Brain microvascular endothelial cell (primary cell): ENCODE data around the gene HIPK4.
A peak's percentile ranks its signal among the peaks of the same experiment; 100 is the strongest.
"Not testable (repeated sequence)": the region's sequence is repeated elsewhere in the genome, so short reads cannot be mapped to it uniquely, and the experiment has no call there.

Source experiments
- DNase-seq: peaks from one replicate; pipeline ENCODE4 v3.0.0-alpha.2; 2020
- H3K27ac ChIP-seq: fragments of 250-450 bp; sonication (Bioruptor Pico); 2 replicates; pipeline ENCODE4 v1.5.1; 2020; ENCODE audit warnings: mild to moderate bottlenecking, moderate library complexity
- H3K27me3 ChIP-seq: fragments of 250-450 bp; sonication (Bioruptor Pico); replicated peaks from 2 replicates; pipeline ENCODE4 v1.5.1; 2020; ENCODE audit warnings: mild to moderate bottlenecking
- H3K36me3 ChIP-seq: fragments of 250-450 bp; sonication (Bioruptor Pico); replicated peaks from 2 replicates; pipeline ENCODE4 v1.5.1; 2020; ENCODE audit warnings: mild to moderate bottlenecking
- H3K4me3 ChIP-seq: 2 replicates; pipeline ENCODE4 v1.5.1; 2011; ENCODE audit warnings: low read depth, mild to moderate bottlenecking, control low read depth, low read length, moderate library complexity
- CTCF ChIP-seq: IDR thresholded peaks from 2 replicates; pipeline ENCODE4 v1.5.1; 2011; ENCODE audit warnings: low read depth, mild to moderate bottlenecking, moderate library complexity, low read length, control low read depth, inconsistent platforms; ENCODE audit errors: missing control alignments
- in situ Hi-C: cut with HindIII; loops from 2 replicates; pipeline ENCODE4 v1.10.0; 2017; ENCODE audit warnings: low sequenced_read_pairs, low pct_ligation_motif_present

Gene HIPK4

GRCh38 chr19:40390084-40390742 is at the start of gene HIPK4:
Gene HIPK4 (minus strand): TSS chr19:40390181. CDS start chr19:40389902, 279 bp downstream.
- H3K4me3 ChIP-seq, result no peak within 1 kb of the TSS
- H3K36me3 ChIP-seq, result no peaks in the 10 kb centered on the region
- in situ Hi-C loops, result no loop called here
- H3K27me3 ChIP-seq, result no peaks in the 10 kb centered on the region
- no peak for DNase-seq
- no peak for TF ChIP-seq CTCF
- no peak within 1 kb of the TSS for H3K27ac ChIP-seq

GRCh38 chr19:40438284-40438683 is 48.3 kb upstream of the HIPK4 start:
- DNase-seq, result no peak
- Histone ChIP-seq H3K27me3 (no peaks in the 10 kb centered on the region), H3K36me3 (peaks cover 20% of the 10 kb centered on the region), H3K27ac (no peak overlapping the region), H3K4me3 (no peak overlapping the region)
- no peak for TF ChIP-seq CTCF
- in situ Hi-C loops, result no loop called here

GRCh38 chr19:40433391-40434216 is 43.6 kb upstream of the HIPK4 start:
- TF ChIP-seq CTCF, result no peak
- DNase-seq, result peak; percentile 74
- in situ Hi-C loops, result no loop called here

GRCh38 chr19:40432760-40433159 is 42.8 kb upstream of the HIPK4 start:
- H3K36me3 ChIP-seq, in situ Hi-C loops, DNase-seq, H3K27me3 ChIP-seq, H3K4me3 ChIP-seq: not testable (repeated sequence)
- peak overlapping the region; percentile 79 for H3K27ac ChIP-seq

More at GRCh38 chr19:40433391-40434216, 43.6 kb upstream of the HIPK4 start:
- Histone ChIP-seq H3K27me3 (no peaks in the 10 kb centered on the region), H3K36me3 (no peaks in the 10 kb centered on the region), H3K4me3 (peak overlapping the region; percentile 48), H3K27ac (peak overlapping the region; percentile 79)

GRCh38 chr19:40431698-40432097 is 41.7 kb upstream of the HIPK4 start:
- DNase-seq, result no peak
- no peak for TF ChIP-seq CTCF
- in situ Hi-C loops, result no loop called here
- no peaks in the 10 kb centered on the region for H3K27me3 ChIP-seq
- no peak overlapping the region for H3K4me3 ChIP-seq
- no peaks in the 10 kb centered on the region for H3K36me3 ChIP-seq
- no peak overlapping the region for H3K27ac ChIP-seq

GRCh38 chr19:40430242-40430641 is 40.3 kb upstream of the HIPK4 start:
- in situ Hi-C loops, H3K36me3 ChIP-seq, H3K27me3 ChIP-seq, H3K4me3 ChIP-seq, H3K27ac ChIP-seq, DNase-seq: not testable (repeated sequence)

- H3K4me3 ChIP-seq, H3K36me3 ChIP-seq, DNase-seq, H3K27me3 ChIP-seq, in situ Hi-C loops, H3K27ac ChIP-seq: not testable (repeated sequence)
Observed at GRCh38 chr19:40428197-40428596, 38.2 kb upstream of the HIPK4 start.
